Neural cell (in vitro differentiated cells): ENCODE results near the gene TACO1. TPM values are rescaled to one million over a fixed set of nuclear protein-coding genes. Genes with fewer than 3 reads are reported as not detected.
A peak's percentile ranks its signal among the peaks of the same experiment; 100 is the strongest.

Experiments used
- H2AFZ ChIP-seq: fragments of 200-600, 300-800 bp; sonication (generic), shearing (Covaris generic); 2 replicates; pipeline ENCODE4 v1.6.0; 2014; ENCODE audit warnings: low read depth, mild to moderate bottlenecking, antibody characterized with exemption, low read length, moderate library complexity
- H3F3A ChIP-seq: fragments of 200-600 bp; shearing (Covaris generic); 2 replicates; pipeline ENCODE4 v1.6.1; 2016; ENCODE audit warnings: mild to moderate bottlenecking, moderate library complexity, mixed read lengths, antibody characterized with exemption, low read length; ENCODE audit not compliant: insufficient read depth, poor library complexity, severe bottlenecking
- H3K27ac ChIP-seq: fragments of 200-600, 300-800 bp; sonication (generic), shearing (Covaris generic); 2 replicates; pipeline ENCODE4 v1.5.1; 2014; ENCODE audit warnings: mild to moderate bottlenecking, low read length, moderate library complexity
- H3K27me3 ChIP-seq: fragments of 300-800, 200-600 bp; sonication (generic), shearing (Covaris generic); 2 replicates; pipeline ENCODE4 v1.6.0; 2014; ENCODE audit warnings: mild to moderate bottlenecking, low read depth, low read length, moderate library complexity; ENCODE audit not compliant: insufficient read depth
- H3K36me3 ChIP-seq: fragments of 300-800, 200-600 bp; sonication (generic), shearing (Covaris generic); 2 replicates; pipeline ENCODE4 v1.5.1; 2014; ENCODE audit warnings: mild to moderate bottlenecking, antibody characterized with exemption, low read length, moderate library complexity; ENCODE audit not compliant: insufficient read depth
- H3K4me2 ChIP-seq: fragments of 300-800, 200-600 bp; sonication (generic), shearing (Covaris generic); 2 replicates; pipeline ENCODE4 v1.6.0; 2014; ENCODE audit warnings: mild to moderate bottlenecking, low read length
- H3K4me3 ChIP-seq: fragments of 300-800, 200-600 bp; sonication (generic), shearing (Covaris generic); 2 replicates; pipeline ENCODE4 v1.5.1; 2014; ENCODE audit warnings: mild to moderate bottlenecking, low read length, moderate library complexity
- H3K79me2 ChIP-seq: fragments of 200-600 bp; shearing (Covaris generic); replicated peaks from 2 replicates; pipeline ENCODE4 v1.6.0; 2014; ENCODE audit warnings: mild to moderate bottlenecking, low read length, moderate library complexity; ENCODE audit not compliant: insufficient read depth
- H3K9ac ChIP-seq: fragments of 300-800, 200-600 bp; sonication (generic), shearing (Covaris generic); 2 replicates; pipeline ENCODE4 v1.6.1; 2016; ENCODE audit warnings: mild to moderate bottlenecking, low read length, mixed read lengths
- H3K9me2 ChIP-seq: fragments of 200-600 bp; shearing (Covaris generic); 2 replicates; pipeline ENCODE4 v1.6.1; 2016; ENCODE audit warnings: mild to moderate bottlenecking, low read length, mixed read lengths; ENCODE audit not compliant: insufficient read depth
- H3K9me3 ChIP-seq: fragments of 200-600, 300-800 bp; sonication (generic), shearing (Covaris generic); 2 replicates; pipeline ENCODE4 v1.6.1; 2016; ENCODE audit warnings: mild to moderate bottlenecking, mixed run types, low read length, moderate library complexity, mixed read lengths
- H4K20me1 ChIP-seq: fragments of 200-600 bp; shearing (Covaris generic); 2 replicates; pipeline ENCODE4 v1.6.1; 2016; ENCODE audit warnings: mild to moderate bottlenecking, mixed run types; ENCODE audit not compliant: insufficient read depth
- CTCF ChIP-seq: fragments of 450-650 bp; IDR thresholded peaks from 2 replicates; pipeline ENCODE4 v1.5.1; 2014; ENCODE audit warnings: antibody characterized with exemption, mild to moderate bottlenecking, moderate library complexity; ENCODE audit not compliant: poor library complexity, severe bottlenecking
- EP300 ChIP-seq: fragments of 450-650 bp; conservative IDR thresholded peaks from 2 replicates; pipeline ENCODE4 v1.6.1; 2014; ENCODE audit warnings: antibody characterized with exemption, mild to moderate bottlenecking, moderate library complexity; ENCODE audit not compliant: poor library complexity, severe bottlenecking
- EZH2 ChIP-seq: fragments of 200-600, 300-800 bp; shearing (Covaris generic), sonication (generic); IDR thresholded peaks from 2 replicates; pipeline ENCODE4 v1.6.1; 2014; ENCODE audit warnings: antibody characterized with exemption, low read length, borderline replicate concordance, mild to moderate bottlenecking; ENCODE audit not compliant: insufficient read depth, poor library complexity, severe bottlenecking
- MXI1 ChIP-seq: fragments of 450-650 bp; conservative IDR thresholded peaks from 2 replicates; pipeline ENCODE4 v1.6.1; 2014; ENCODE audit warnings: antibody characterized with exemption, mild to moderate bottlenecking; ENCODE audit not compliant: poor library complexity, severe bottlenecking
- POLR2AphosphoS5 ChIP-seq: IDR thresholded peaks from 2 replicates; pipeline ENCODE4 v1.6.1; 2012
- REST ChIP-seq: IDR thresholded peaks from 2 replicates; pipeline ENCODE4 v1.6.1; 2012; ENCODE audit warnings: borderline replicate concordance
- SMC3 ChIP-seq: fragments of 450-650 bp; conservative IDR thresholded peaks from 2 replicates; pipeline ENCODE4 v1.6.1; 2014; ENCODE audit warnings: antibody characterized with exemption, mild to moderate bottlenecking, moderate library complexity; ENCODE audit not compliant: poor library complexity
- TAF1 ChIP-seq: IDR thresholded peaks from 2 replicates; pipeline ENCODE4 v1.6.1; 2012; ENCODE audit warnings: low read depth
- polyA plus RNA-seq: library from polyadenylated mRNA; depleted of rRNA; stranded (reverse); fragments of >200 nt; gene quantifications from 2 replicates; pipeline ENCODE4 v1.2.3, GENCODE V29; 2014

The TACO1 gene
- polyA plus RNA-seq, 1 donor from 2014 or later, result 16.2 TPM

- H3K36me3 ChIP-seq, result no peaks in the 10 kb centered on the region
- peak overlapping the region; percentile 62 for H3K27ac ChIP-seq
- no peak overlapping the region for H2AFZ ChIP-seq
- peaks cover 6% of the 10 kb centered on the region for H3F3A ChIP-seq
- H3K9ac ChIP-seq, result peak overlapping the region; percentile 75
- H3K4me3 ChIP-seq, result peak overlapping the region; percentile 81
- H3K79me2 ChIP-seq, result peaks cover 42% of the 10 kb centered on the region
- peak overlapping the region; percentile 66 for H3K4me2 ChIP-seq
- no peaks in the 10 kb centered on the region for H3K27me3 ChIP-seq
- no peaks in the 10 kb centered on the region for H4K20me1 ChIP-seq
- TF ChIP-seq EP300 (no peak), REST (peak; percentile 50), POLR2AphosphoS5 (peak; percentile 50), EZH2 (no peak), MXI1 (peak; percentile 66)
- H3K9me2 ChIP-seq, result no peaks in the 10 kb centered on the region
- H3K9me3 ChIP-seq, result no peaks in the 10 kb centered on the region
Measured at GRCh38 chr17:63622574-63623390, 22.1 kb downstream of the TACO1 start.

- TF ChIP-seq TAF1, result no peak
- no peak for TF ChIP-seq POLR2AphosphoS5
- no peak for TF ChIP-seq REST
- TF ChIP-seq MXI1, result no peak
- no peak for TF ChIP-seq EP300
- TF ChIP-seq SMC3, result no peak
- TF ChIP-seq CTCF, result no peak
- H3K4me3 ChIP-seq, result peak overlapping the region; percentile 81
- no peaks in the 10 kb centered on the region for H3K9me2 ChIP-seq
- H3K79me2 ChIP-seq, result peaks cover 46% of the 10 kb centered on the region
- peak overlapping the region; percentile 75 for H3K9ac ChIP-seq
- H4K20me1 ChIP-seq, result no peaks in the 10 kb centered on the region
- H2AFZ ChIP-seq, result no peak overlapping the region
- peak overlapping the region; percentile 66 for H3K4me2 ChIP-seq
- no peaks in the 10 kb centered on the region for H3K27me3 ChIP-seq
- H3F3A ChIP-seq, result peaks cover 6% of the 10 kb centered on the region
- no peaks in the 10 kb centered on the region for H3K9me3 ChIP-seq
- H3K36me3 ChIP-seq, result no peaks in the 10 kb centered on the region
- H3K27ac ChIP-seq, result no peak overlapping the region
Measured at GRCh38 chr17:63623786-63624530, 23.3 kb downstream of the TACO1 start.
